Vagina (tissue), 2 donors: Measurements from ENCODE around the gene SMARCE1.

Source experiments
- CTCF ChIP-seq, 3 experiments: fragments of 450-650 bp in 2 of 3; fragments of 200-600 bp in 1 of 3; sonication (generic) in 1 of 3; IDR thresholded peaks; one replicate each; pipeline ENCODE4 v1.5.1; 2017 to 2019; ENCODE audit warnings: antibody characterized with exemption in 3 of 3, mild to moderate bottlenecking in 2 of 3, moderate library complexity in 2 of 3
- POLR2A ChIP-seq, 2 donors: fragments of 450-650 bp; IDR thresholded peaks; one replicate each; pipeline ENCODE4 v1.6.1; 2017; ENCODE audit warnings: antibody characterized with exemption in 2 of 2, mild to moderate bottlenecking in 2 of 2, moderate library complexity in 2 of 2
- POLR2AphosphoS5 ChIP-seq, 2 donors: sonication (generic); formaldehyde crosslinking; IDR thresholded peaks; one replicate each; pipeline ENCODE4 v1.9.0; 2017; ENCODE audit warnings: antibody characterized with exemption in 2 of 2, mild to moderate bottlenecking in 2 of 2, low read depth in 1 of 2; ENCODE audit not compliant: insufficient read depth in 1 of 2

DNA sequence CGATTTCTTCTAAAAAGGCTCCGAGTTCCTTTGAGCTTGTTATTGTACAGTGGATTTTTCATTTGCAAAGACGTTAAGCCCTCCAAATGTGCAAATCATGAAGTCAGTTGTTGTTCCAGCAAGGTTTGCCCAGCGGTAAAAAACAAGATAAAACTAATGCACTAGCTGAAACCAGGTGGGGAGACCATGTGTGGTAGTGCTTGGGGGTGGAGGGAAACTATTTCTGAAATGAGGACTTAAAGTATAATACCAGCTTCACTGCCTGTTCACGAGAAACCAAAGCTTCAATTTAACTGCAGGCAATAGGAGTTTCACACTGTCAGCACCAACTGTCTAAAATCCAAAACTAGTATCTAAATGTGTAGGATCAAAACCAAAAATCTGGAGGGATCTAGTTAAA is 22.3 kb downstream of the SMARCE1 start:
- no peak for TF ChIP-seq CTCF (IDR thresholded peaks at IDR 0.05)
- TF ChIP-seq POLR2A (IDR thresholded peaks at IDR 0.05): no peak
- no peak for TF ChIP-seq POLR2AphosphoS5 (IDR thresholded peaks at IDR 0.05; ENCODE audit: insufficient read depth in 1 of 2, low read depth in 1 of 2)
